ENCODE results near the gene NCCRP1.

Gene NCCRP1

GRCh38 chr19:39196860-39197562 lies at the start of gene NCCRP1:
NCCRP1 (plus strand) TSS chr19:39196964; CDS start chr19:39196983, 19 bp downstream.
- DNase-seq (ENCODE audit: low read depth, low spot score), result no peak

- no peak for DNase-seq (ENCODE audit: low read depth, low spot score)
Observed at GRCh38 chr19:39147480-39147879, 49.3 kb upstream of the NCCRP1 start.

- no peak for DNase-seq (ENCODE audit: low read depth, low spot score)
Observed at GRCh38 chr19:39148939-39149529, 47.7 kb upstream of the NCCRP1 start.

GRCh38 chr19:39150235-39150634 lies 46.5 kb upstream of the NCCRP1 start:
- no peak for DNase-seq (ENCODE audit: low read depth, low spot score)

- DNase-seq (ENCODE audit: low read depth, low spot score), result no peak
Observed at GRCh38 chr19:39150807-39151600, 45.8 kb upstream of the NCCRP1 start.

GRCh38 chr19:39152066-39152465 lies 44.7 kb upstream of the NCCRP1 start:
- DNase-seq (ENCODE audit: low read depth, low spot score), result no peak

- no peak for DNase-seq (ENCODE audit: low read depth, low spot score)
Observed at GRCh38 chr19:39154100-39154628, 42.6 kb upstream of the NCCRP1 start.

GRCh38 chr19:39154629-39155100 lies 42.1 kb upstream of the NCCRP1 start:
- DNase-seq (ENCODE audit: low read depth, low spot score), result no peak

- no peak for DNase-seq (ENCODE audit: low read depth, low spot score)
Observed at GRCh38 chr19:39155114-39155700, 41.6 kb upstream of the NCCRP1 start.

GRCh38 chr19:39155741-39156140 lies 41.0 kb upstream of the NCCRP1 start:
- DNase-seq (ENCODE audit: low read depth, low spot score), result no peak

GRCh38 chr19:39156326-39157230 lies 40.2 kb upstream of the NCCRP1 start:
- DNase-seq (ENCODE audit: low read depth, low spot score), result peak; percentile 45

GRCh38 chr19:39157275-39157996 lies 39.3 kb upstream of the NCCRP1 start:
- no peak for DNase-seq (ENCODE audit: low read depth, low spot score)

- no peak for DNase-seq (ENCODE audit: low read depth, low spot score)
Observed at GRCh38 chr19:39157997-39158389, 38.8 kb upstream of the NCCRP1 start.

GRCh38 chr19:39158646-39159260 lies 38.0 kb upstream of the NCCRP1 start:
- DNase-seq (ENCODE audit: low read depth, low spot score), result no peak

- DNase-seq (ENCODE audit: low read depth, low spot score), result peak; percentile 68
Observed at GRCh38 chr19:39160523-39160861, 36.3 kb upstream of the NCCRP1 start.

- no peak for DNase-seq (ENCODE audit: low read depth, low spot score)
Observed at GRCh38 chr19:39160889-39161672, 35.7 kb upstream of the NCCRP1 start.

GRCh38 chr19:39162441-39163043 lies 34.2 kb upstream of the NCCRP1 start:
- DNase-seq (ENCODE audit: low read depth, low spot score), result no peak

- no peak for DNase-seq (ENCODE audit: low read depth, low spot score)
Observed at GRCh38 chr19:39163621-39164020, 33.1 kb upstream of the NCCRP1 start.

GRCh38 chr19:39164289-39164688 lies 32.5 kb upstream of the NCCRP1 start:
- DNase-seq (ENCODE audit: low read depth, low spot score), result no peak

All from astrocyte of the hippocampus (primary cell).